ENCODE results near the gene SIRPA.

The SIRPA gene

DNA sequence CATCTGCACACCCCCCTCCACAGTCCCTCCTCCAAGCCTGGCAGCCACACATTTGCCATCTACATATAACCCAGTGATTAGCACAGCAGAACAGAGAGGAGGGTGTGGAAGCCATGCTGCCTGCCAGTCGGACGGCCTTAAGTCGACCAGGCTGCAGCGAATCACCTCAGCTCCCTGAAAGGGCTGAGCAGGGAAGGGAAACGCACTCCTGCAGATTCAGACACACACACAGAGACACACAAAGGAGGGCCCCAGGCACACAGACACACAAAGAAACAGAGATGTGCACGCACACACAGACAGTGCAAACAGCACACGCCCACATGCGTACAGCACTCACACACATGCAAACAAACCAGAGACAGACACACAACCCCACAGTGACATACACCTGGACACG, 11.2 kb upstream of the SIRPA start:
- DNase-seq (ENCODE audit: low read depth), result no peak

DNA sequence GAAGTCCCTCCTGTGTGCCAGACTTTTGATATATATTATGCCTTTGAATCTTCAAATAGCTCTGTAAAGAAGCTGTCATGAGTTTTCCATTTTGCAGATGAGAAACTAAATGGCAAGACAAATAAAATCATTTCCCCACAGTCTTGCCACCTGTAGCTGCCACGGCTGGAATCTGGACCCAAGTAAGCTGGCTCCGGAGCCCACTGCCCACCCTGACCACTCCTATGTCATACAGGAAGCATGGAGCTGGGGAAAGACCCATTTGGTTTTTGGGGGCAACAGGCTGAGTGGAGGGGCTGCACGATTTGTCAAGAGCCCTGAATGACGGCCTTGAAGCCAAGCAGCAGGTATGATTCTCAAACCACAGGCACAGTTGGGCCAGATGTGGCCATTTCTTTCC, 10.0 kb upstream of the SIRPA start:
- no peak overlapping the region for H3K4me3 ChIP-seq (ENCODE audit: low read depth, low read length)
- no peak for DNase-seq (ENCODE audit: low read depth)

More for the DNA sequence above, 11.2 kb upstream of the SIRPA start:
- H3K4me3 ChIP-seq (ENCODE audit: low read depth, low read length), result no peak overlapping the region

DNA sequence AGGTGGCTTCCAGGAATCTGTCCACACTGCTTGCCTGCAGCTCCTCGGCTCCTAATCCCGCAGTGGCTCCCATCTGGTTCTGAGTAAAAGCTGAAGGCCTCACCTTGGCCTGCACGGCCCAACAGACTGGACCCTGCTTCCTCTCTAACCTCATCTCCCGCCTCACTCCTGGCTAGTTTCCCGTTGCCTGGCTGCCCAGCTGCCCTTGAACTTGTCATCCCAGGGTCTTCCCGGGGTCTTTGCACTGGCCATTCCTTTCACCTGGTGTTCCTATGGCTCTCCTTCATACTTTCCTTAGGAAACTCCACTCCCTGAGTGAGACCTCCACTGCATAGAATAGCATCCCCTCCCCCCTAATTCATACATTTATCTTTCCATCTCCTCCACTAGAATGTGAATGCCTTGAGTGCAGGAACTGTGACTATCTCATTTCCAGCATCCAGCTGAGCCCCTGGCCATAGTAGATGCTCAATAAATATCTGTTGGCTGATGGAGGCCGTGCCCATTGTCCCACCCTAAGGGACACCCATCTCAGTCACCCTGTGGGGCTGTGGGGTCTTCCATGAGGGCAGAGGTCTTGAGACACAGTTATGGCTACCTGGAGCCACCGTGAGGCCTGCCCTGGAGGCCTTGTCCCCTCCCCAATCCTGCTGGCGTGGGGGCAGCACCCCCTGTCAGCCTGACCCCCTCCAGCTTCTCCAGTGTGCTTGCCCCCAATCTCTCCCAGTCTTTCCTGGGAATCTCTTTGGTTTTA, 9.1 kb upstream of the SIRPA start:
- H3K4me3 ChIP-seq (ENCODE audit: low read depth, low read length), result no peak overlapping the region
- DNase-seq (ENCODE audit: low read depth), result no peak

DNA sequence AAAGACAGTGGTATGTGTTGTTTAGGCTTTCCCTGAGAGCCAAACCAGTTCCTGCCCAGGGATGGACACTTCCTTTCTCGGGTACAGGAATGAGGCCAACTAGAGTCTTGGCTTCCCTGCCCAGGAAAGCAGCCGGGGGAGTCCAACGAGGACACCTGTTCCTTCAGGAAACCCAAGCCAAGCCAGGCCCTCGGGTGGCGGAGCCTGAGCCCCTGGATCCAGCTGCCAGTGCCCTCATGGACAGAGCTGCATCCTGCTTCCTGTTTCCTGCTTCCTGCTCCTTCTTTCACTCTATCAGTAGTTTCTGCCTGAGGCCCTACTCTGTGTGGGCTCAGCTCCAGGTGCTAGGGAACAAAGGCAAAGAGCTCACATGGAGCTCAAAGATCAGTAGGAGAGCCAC, 7.9 kb upstream of the SIRPA start:
- no peak overlapping the region for H3K4me3 ChIP-seq (ENCODE audit: low read depth, low read length)
- no peak for DNase-seq (ENCODE audit: low read depth)

DNA sequence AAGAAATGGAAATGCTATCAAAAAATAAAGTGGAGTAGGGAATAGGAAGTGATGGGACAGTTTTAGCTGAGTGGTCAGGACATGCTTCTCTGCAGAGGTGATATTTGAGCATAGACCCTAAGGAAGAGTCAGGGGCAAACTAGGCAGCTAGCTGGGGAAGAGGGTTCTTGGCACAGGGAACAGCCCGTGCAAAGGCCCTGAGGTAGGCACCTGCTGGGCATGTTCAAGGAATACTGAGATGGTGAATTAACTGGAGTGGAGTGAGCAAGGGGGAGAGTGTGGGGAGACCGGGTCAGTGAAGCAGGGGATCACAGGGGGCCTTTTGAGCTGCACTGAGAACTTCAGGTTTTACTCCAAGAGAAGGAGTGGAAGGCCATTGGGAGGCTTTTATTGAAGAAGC, 7.5 kb upstream of the SIRPA start:
- no peak for DNase-seq (ENCODE audit: low read depth)
- no peak overlapping the region for H3K4me3 ChIP-seq (ENCODE audit: low read depth, low read length)

DNA sequence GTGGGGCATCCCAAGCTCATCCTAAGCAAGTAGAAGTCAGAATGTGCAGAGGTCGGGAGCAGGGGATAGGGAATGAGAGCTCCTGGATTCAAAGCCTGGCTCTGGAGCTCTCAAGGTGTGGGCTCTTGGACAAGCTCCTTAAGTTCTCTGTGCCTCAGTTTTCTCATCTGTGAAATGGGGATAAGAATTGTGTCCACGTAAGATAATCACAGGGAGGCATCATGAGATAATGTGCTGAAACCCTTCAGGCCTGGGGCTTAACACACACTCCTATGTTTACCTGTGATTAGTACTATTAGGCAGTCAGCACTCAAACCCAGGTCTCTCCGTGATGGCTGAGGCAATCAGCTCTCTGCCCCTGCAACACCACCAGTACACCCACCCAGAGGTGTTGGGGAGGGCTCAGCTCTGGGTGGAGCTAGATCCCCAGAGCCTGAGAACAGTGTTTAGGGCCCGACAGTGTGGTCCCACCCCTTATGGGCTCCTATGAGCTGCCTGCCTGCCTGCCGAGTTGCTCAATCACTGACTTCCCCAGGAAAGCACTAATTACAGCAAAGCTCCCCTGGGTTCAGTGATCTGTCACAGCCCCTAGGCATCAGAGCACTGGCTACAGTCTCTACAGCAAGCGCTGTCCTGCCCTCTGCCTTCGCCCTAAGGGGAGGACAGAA, 6.3 kb upstream of the SIRPA start:
- DNase-seq (ENCODE audit: low read depth), result no peak
- H3K4me3 ChIP-seq (ENCODE audit: low read depth, low read length), result no peak overlapping the region

DNA sequence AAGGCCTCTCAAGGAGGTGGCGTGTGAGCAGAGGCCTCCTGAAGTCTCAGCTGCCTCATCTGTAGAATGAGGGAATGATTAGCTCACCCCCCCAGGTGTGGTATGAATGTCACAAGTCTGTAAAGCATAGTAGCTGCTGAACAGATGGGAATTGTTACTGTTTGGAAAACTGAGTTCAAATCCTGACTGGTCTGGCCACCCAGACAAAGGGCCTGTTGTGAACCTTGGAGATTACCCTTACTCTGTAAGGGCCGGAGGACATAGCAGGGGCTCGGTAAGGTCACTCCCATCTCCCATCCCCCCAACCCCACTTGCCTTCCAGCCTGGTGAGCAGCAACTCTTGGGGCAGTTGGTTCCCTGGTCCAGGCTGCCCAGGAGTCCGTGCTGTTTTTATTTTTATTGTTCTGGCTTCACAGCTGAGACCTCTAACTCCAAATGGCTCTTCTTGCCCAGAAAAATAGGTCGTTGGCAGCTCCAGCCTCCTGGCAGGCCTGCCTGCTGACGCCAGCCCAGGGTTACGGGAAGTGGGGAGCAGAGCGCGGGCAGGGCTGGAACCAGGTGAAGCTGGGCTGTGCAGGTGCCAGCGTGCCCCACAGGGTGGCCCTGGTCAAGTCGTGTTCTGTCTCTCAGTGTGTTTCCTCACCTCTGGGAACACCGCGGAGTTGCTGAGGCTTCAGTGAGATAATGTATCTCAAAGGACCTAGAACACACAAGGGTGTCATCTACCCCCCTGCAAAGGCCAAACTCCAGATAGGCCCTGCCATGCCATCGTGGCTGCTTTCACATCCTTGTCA, 4.5 kb upstream of the SIRPA start:
- no peak overlapping the region for H3K4me3 ChIP-seq (ENCODE audit: low read depth, low read length)
- no peak for DNase-seq (ENCODE audit: low read depth)

DNA sequence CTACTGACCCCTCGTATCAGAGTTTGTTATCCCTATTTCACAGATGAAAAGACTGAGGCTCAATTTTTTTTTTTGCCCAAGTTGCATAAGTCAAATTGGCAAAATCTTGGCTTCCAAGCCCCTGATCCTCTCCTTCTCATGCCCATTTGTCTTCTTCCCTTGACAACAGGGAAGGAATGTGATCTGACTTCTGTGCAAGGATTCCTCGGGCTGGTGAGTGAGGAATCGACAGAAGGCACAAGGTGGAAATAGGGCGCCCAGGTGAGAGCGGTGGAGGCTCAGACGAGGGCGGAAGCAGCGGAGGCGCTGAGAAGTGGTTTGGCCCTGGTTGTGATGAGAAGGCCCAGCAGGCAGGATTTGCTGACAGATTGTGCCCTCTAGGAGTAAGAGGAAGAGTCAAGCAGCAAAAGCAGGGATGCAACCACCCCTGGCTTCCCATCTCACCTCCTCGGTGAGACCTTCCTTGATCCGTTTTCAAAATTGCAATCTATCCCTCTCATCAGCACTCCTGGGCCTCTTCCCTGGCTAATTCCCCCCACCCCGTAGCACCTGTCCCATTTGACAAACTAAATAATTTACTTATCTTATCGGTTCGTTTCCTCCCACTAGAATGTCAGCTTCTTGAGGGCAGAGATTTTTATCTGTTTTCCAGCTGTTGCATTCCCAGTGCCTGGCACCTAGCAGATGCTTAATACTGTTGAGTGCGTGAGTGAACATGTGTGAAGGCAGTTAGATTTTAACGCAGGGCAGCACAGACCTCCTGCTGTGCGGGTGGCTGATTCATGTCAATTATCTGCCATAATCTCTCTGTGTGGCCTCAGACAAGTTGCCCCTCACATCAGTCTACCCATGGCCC, 3.7 kb upstream of the SIRPA start:
- DNase-seq (ENCODE audit: low read depth), result no peak
- H3K4me3 ChIP-seq (ENCODE audit: low read depth, low read length), result no peak overlapping the region

DNA sequence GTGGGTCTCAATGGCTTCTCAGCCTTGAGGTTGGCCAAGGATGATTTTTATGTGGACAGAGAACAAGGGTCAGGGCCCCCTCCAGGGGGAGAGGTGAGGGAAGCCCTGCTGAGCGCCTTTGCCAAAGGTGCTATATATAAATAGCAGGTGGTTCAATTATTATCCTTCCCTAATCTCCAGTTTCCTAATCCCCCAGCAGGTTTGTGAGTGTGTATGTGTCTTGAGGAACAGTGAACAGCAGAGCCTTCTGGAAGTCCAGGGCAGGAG, 3.2 kb upstream of the SIRPA start:
- H3K4me3 ChIP-seq (ENCODE audit: low read depth, low read length), result no peak overlapping the region
- no peak for DNase-seq (ENCODE audit: low read depth)

DNA sequence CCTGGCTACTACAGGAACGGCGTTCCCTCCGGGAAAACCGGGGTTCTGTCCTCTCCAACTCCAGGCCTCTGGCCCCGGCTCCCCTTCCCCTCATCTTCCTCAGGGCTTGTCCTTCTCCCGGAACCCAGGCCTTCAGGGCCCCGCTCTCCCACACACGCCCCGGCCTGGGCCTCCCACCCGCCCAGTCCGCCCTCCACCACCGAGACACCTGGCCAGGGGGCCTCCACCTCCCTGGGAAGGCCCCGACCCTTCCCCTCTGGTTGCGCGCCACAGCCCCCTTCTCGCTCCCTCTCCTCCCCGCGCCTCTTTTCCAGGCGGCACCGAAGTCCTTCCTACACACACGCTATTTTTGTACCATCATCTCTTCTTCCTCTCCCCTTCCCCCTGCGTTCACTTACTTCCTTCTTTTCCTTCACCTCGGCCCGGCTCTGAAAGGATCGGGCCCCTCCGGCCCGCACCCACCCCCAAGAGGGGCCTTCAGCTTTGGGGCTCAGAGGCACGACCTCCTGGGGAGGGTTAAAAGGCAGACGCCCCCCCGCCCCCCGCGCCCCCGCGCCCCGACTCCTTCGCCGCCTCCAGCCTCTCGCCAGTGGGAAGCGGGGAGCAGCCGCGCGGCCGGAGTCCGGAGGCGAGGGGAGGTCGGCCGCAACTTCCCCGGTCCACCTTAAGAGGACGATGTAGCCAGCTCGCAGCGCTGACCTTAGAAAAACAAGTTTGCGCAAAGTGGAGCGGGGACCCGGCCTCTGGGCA, 1.3 kb upstream of the SIRPA start:
- no peak for DNase-seq (ENCODE audit: low read depth)
- H3K4me3 ChIP-seq (ENCODE audit: low read depth, low read length), result peak overlapping the region; percentile 74

DNA sequence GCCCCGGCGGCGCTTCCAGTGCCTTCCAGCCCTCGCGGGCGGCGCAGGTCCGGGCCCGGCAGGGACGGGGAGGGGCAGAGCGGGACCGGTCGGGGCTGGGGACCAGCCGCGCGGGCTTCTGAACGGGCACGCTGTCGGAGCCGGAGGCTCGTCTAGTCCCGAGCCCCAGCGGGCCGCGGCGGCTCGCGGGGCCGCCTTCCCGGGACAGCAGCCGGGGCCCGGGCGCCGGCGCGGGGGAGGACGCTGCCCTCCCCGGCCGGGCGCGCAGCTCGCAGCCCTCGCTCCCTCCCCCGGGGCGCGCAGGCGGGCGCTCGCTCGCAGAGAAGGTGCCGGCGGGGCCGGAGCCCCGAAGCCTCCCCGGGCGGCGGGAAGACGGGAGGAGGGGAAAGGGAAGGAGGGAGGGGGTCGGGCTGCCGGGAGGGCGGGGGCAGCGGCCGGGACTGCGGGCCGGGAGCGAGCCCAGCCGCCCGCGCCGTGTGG, 696 bp upstream of the SIRPA start:
- peak; percentile 29 for DNase-seq (ENCODE audit: low read depth)

DNA sequence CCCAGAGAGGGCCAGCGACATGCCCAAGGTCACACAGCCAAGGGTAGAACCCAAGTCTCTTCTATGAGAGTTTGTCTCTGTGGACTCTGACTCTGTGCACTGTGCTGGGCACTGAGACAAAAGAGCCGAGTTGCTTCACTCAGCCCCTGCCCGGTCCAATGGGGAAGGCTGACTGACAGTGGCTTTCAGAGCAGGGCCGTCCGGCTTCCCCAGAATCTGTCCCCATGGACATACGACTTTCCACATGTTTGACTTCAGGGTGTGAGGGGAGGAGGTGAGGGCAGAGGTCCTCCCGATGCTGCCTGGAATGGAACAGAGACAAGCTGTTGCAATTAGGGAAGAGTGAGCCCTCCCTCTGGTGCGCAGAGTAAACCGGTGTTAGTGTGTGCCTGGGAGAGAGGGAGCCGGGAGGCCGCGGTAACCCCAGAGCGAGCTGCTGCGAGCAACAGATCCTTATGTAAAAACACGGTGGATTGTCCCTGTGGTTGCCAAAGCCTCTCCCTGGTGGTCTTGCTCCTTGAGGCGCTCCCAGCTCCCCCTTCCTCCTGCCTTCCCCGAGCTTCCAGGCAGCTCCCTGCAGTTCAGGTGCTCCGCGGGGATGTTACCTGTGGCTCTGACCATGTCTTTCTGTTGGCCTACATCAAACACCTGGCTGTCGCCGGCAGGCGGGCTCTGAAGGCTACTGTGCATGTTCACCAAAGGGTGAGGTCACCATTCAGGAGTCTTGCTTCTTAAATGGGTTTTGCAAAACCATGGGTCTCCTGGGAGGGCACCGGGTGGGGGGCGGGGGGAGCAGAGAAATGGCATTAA, 672 bp downstream of the SIRPA start:
- H3K4me3 ChIP-seq (ENCODE audit: low read depth, low read length), result peak overlapping the region; percentile 74
- no peak for DNase-seq (ENCODE audit: low read depth)

More for the DNA sequence above, 696 bp upstream of the SIRPA start:
- H3K4me3 ChIP-seq (ENCODE audit: low read depth, low read length), result peak overlapping the region; percentile 74

DNA sequence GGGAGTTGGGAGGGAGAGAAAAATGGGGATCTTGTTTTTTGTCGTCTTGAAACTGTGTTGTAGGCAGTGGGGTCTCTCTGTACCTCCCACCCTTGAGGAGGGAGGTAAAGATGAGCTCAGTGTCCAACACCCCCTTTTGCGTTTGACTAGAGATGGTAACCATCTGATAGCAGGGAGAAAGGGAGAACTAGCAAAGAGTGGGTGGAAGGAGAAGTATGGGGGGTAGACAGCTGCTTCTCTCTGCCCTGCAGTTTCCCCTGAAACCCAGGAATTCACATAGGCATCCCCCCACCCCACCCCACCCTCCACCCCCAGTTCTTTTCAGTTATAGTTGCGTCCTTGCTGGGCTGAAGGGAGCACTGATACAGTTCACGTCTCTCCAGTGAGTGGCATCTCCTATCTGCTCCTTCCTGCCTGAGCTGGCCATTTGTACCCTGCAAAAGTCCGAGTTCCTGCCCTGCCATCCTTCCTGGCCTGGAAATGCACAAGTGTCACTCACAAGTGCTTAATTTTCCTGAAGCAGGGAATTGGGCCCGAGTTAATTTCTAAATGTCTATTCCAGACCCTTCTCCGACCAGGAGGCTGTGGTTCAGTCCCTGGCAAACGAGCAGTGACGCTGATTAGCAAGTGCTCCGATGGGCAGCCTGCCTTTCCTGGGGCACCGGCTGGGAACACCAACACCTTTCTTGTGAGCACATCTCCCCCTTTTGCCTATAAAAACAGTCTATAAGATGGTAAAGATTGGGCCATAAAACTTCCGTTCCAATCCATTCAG, 1.5 kb downstream of the SIRPA start:
- peak overlapping the region; percentile 74 for H3K4me3 ChIP-seq (ENCODE audit: low read depth, low read length)
- DNase-seq (ENCODE audit: low read depth), result no peak

DNA sequence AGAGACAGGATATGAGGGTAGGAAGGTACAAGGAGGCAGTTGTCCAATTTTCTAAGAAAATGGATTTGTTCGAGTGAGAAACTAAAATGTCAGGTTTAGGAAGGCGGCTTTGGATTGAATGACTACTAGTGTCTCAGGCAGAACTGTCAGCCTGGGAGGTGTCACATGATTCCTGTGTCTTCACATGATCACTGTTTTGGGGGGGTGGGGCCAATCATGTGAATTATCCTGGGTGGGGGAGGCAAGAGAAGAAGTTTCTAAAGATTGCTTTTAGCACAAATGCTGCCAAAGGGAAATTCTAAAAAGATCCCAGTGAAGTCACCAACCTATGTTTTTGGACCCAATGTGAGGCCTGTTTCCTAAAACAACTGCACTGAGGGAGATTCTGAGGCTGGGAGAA, 2.3 kb downstream of the SIRPA start:
- DNase-seq (ENCODE audit: low read depth), result no peak
- no peak overlapping the region for H3K4me3 ChIP-seq (ENCODE audit: low read depth, low read length)

DNA sequence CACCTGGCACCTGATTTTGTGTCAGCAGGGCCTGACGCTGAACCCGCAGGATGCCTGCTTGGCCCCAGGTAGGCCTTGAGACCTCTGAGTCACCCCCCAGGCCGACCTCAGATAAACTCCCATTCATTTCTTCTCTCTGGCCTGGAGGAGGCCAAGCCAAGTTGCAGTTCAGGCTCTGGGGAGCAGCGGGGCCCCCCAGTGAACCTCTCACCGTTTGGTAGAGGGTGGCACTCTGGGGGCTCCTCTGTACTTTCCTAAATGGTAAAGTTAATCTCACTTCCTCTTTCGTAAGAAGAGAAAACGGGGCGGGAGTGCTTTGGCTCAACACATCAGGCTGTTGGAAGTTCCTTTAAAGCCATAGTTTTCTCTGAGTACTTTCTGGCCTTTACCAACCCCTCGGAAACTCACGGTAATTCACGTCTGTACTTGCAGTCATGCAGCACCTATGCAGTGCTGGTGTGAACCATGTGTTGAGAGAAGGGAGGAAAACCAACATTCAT, 2.8 kb downstream of the SIRPA start:
- DNase-seq (ENCODE audit: low read depth), result no peak
- H3K4me3 ChIP-seq (ENCODE audit: low read depth, low read length), result no peak overlapping the region

DNA sequence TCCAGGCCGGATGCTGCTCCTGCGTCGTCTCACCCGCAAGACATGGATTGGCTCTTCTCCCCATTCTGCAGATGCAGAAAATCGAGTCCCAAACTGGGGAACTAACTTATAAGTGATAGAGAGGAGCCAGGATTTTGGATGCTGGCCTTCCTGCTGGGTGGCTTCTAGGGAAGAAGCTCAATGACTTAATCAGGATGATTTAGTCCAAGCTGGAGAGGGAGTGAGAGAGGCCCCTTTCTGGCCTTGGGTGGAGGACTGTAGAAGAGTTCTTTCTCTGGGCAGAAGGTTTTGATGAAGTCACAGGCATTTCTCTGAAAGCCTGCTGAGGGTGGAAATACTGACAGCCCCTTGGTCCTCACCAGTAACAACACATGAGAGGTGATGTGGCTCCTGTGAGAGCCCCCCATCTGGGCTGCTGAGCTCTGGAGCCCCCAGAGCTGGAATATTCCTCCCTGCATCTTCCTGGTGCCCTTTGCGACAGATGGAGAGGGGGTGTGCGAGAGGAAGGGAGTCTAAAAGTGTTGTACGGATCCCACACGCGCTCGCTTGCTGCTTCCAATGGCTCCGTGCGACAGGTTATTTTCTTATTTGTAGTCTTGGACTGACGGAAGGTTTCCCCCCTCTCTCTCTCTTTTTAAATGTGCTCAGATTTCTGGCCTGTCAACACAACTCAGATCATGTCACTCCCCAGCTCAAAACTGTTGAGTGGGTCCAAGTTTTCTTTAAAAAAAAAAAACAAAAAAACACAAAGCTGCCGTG, 3.5 kb downstream of the SIRPA start:
- DNase-seq (ENCODE audit: low read depth), result no peak
- no peak overlapping the region for H3K4me3 ChIP-seq (ENCODE audit: low read depth, low read length)

DNA sequence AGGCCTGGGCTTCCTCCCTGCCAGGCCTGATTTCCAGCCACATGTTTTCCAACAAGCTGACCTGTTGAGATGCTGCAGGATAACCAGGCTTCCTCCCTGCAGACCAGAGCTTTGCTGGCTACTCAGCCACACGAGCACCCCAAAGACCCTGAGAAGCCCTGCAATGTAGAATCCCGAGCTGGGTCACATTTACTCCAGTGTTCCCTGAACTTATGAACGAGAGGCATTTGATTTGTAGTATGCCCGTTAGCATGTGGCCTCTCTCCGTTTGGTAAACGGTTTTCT, 4.0 kb downstream of the SIRPA start:
- no peak for DNase-seq (ENCODE audit: low read depth)
- no peak overlapping the region for H3K4me3 ChIP-seq (ENCODE audit: low read depth, low read length)

Measured in skeletal muscle cell (primary cell).